HG02588 (cell line): ENCODE measurements around the gene ZNF639.

Source experiments
- ATAC-seq: cut with Tn5 transposase; IDR thresholded peaks from one replicate; pipeline ENCODE4 v1.9.1; 2021; ENCODE audit warnings: mild to moderate bottlenecking, moderate library complexity; ENCODE audit not compliant: unreplicated experiment

The ZNF639 gene

GRCh38 chr3:179309225-179310078, 13.4 kb upstream of the ZNF639 start:
- peak; percentile 94 for ATAC-seq

GRCh38 chr3:179318876-179319275, 4.0 kb upstream of the ZNF639 start:
- ATAC-seq: no peak

GRCh38 chr3:179321668-179322285, 1.1 kb upstream of the ZNF639 start:
- no peak for ATAC-seq

GRCh38 chr3:179323197-179324110, 623 bp downstream of the ZNF639 start:
- peak; percentile 44 for ATAC-seq

- no peak for ATAC-seq
Observed at GRCh38 chr3:179324270-179324754, 1.5 kb downstream of the ZNF639 start.

GRCh38 chr3:179330438-179330837, 7.6 kb downstream of the ZNF639 start:
- ATAC-seq: no peak

DNA sequence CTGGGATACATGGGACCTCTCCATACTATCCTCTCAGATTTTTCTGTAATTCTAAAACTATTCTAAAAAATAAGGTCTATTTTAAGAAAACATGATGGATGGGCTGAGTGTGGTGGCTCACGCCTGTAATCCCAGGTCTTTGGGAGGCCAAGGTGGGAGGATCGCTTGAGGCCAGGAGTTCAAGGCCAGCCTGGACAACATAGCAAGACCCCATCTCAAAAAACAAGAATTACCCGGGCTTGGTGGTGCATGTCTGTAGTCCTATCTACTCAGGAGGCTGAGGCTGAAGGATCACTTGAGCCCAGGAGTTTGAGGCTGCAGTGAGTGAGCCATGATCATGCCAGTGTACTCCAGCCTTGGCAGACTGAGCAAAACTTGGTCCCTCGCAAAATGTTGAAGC, 9.4 kb downstream of the ZNF639 start:
- no peak for ATAC-seq

DNA sequence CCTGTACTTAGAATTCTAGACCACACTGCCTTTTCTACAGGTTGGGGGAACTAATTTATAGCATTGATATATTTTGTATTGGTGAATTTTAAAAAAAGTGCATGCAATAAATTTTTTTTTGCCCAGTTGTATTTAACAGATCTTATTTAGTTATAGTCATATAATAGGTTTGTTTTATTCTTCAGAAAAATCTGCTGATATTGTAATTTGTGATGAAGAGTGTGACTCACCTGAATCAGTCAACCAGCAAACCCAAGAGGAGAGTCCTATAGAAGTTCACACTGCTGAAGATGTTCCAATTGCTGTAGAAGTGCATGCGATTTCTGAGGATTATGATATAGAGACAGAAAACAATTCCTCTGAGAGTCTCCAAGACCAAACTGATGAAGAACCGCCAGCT, 10.3 kb downstream of the ZNF639 start:
- ATAC-seq: no peak

GRCh38 chr3:179336345-179336929, 13.6 kb downstream of the ZNF639 start:
- ATAC-seq: no peak

DNA sequence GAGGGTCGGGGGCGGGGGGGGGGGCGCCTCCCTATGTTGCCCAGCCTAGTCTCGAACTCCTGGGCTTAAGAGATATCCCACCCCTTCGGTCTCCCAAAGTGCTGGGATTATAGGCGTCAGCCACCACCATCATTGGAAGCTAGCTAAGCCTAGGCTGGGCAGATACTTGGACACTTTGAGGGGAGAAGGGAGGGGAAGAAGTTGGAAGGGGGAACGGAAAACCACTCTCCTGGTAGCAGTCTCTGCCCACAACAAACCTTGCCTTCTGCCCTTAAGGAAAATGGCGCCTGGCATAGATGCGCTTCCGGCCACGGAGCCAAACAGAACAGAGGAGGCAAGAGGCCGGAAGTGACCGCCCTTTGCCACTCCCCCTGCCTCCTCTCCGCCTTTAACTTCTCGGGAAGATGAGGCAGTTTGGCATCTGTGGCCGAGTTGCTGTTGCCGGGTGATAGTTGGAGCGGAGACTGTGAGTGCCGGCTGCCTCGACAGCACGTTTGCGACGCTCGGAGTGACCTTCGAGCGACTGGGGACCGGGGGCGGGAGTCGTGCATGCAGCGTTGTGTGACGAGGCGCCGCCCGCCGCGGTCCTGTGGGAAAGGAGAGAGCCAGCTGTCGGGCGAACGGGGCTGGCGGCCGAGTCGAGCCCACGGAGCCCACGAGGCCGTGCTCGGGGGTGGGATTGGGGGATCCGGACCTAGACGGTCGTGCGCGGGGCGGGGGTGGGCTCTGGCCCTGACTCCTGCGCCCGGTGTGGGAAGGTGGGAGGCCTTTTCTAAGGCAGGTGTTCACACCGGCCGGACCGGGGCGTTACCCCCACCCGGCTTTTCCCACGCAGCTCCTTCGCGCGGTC, 24.7 kb downstream of the ZNF639 start, which contains the start of gene MFN1:
Gene MFN1 (plus strand): TSS at position 365 of the 850 bp plus-strand sequence. CDS start 1,143 bp downstream, outside the sequence.
- peak; percentile 96 for ATAC-seq

DNA sequence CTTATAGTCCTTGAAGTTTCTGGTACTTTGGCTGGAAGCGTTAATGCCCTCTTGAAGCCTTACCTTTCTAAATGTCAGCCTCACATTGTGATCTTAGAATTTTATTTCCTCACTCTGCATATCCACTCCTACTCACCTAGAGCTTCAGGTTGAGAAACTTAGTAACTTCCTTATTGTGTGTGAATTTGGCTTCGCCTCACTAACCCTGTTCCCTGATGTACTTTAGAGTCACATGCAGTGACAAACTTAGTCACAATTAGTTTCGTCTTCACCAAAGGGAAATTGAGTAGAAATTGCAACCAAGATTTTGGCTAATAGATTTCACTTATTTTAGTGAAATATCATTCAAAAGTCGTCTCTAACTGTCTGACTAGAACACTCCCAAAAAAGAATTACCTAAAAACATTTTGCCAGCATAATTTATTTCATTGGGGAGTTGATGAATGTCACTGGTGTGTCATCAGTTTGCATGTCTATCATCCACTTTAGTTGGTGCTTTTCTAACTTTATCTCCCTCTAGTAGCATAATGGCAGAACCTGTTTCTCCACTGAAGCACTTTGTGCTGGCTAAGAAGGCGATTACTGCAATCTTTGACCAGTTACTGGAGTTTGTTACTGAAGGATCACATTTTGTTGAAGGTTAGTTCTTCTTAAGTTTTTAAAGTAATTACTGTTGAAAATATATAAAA, 25.6 kb downstream of the ZNF639 start:
- ATAC-seq: peak; percentile 43

GRCh38 chr3:179355996-179356395, 33.2 kb downstream of the ZNF639 start:
- no peak for ATAC-seq

- ATAC-seq: no peak
Observed at GRCh38 chr3:179363332-179363731, 40.5 kb downstream of the ZNF639 start.

- no peak for ATAC-seq
Observed at GRCh38 chr3:179369621-179370020, 46.8 kb downstream of the ZNF639 start.

GRCh38 chr3:179373938-179374337, 51.1 kb downstream of the ZNF639 start:
- no peak for ATAC-seq

GRCh38 chr3:179375091-179375999, 52.5 kb downstream of the ZNF639 start:
- no peak for ATAC-seq

DNA sequence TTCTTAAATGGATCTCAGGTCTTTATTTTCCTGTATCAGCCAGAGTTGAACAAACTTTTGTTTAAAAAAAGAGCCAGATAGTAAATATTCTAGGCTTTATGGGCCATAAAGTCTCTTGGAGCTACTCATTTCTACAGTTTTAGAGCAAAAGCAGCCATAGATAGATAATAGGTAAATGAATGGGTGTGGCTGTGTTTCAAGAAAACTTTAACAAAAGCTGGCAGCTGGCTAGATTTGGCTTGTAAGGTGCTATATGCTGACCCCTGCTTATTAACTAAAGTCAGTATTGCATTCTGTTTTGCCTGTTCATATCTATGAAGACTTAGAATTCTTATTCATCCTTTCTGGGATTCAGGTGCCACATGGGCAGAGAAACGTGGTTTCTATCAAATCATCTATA, 53.6 kb downstream of the ZNF639 start:
- ATAC-seq: no peak
